Measurements from ENCODE around the gene SORCS2. TPM values are rescaled to one million over a fixed set of nuclear protein-coding genes. Genes with fewer than 3 reads are reported as not detected.

SORCS2 gene
- total RNA-seq, 1 experiment from 2014 or later: 0.05 TPM

GRCh38 chr4:7217474-7218321, 25.4 kb downstream of the SORCS2 start:
- no peak for DNase-seq (ENCODE audit: low read depth in 1 of 2, low spot score in 2 of 2)
- no peaks in the 10 kb centered on the region for H3K4me1 ChIP-seq (replicated peaks)

DNA sequence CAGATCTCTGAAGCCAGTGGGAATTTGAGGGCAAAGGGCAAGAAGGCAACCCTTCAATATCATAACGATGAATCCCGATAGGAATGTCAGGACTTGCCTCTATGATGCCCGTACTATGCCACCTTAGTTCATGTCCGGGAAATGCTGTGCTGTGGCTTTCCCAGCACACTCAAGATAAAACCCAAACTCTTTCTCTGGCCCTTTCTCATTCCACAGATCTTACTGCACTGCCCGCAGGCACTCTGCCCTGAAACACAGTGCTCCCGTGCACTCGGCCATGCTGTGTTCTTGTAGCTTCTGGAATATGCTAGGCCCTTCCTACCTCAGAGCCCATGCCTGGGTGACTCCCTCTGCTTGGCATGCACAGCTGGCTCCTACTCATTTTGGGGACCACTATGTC, 26.3 kb downstream of the SORCS2 start:
- H3K27ac ChIP-seq: no peak overlapping the region
- DNase-seq (ENCODE audit: low read depth in 1 of 2, low spot score in 2 of 2): no peak

More at GRCh38 chr4:7217474-7218321, 25.4 kb downstream of the SORCS2 start:
- Histone ChIP-seq H3K4me3 (no peak overlapping the region), H3K36me3 (no peaks in the 10 kb centered on the region), H3K9me3 (replicated peaks) (no peaks in the 10 kb centered on the region), H3K27me3 (replicated peaks) (no peaks in the 10 kb centered on the region), H3K27ac (no peak overlapping the region)

DNA sequence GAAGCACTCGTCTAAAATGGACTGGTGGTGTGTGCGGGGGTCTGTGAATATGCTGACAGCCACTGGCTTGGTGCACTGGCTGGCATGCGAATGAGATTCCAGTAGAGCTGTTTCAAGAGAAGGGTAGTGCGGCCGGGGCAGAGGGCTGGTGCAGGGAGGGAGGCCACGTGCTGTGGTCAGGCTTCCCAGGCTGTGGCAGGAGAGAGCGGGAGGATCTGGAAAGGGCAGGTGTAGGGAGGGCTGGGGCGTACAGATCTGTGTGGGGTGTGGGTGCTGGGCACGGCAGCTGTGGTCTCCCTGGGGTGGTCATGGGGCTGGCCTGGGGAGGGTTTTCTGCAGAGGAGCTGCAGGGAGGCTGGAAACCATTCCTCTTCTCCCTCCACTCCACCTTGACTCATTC, 30.2 kb downstream of the SORCS2 start:
- Histone ChIP-seq H3K27me3 (replicated peaks) (no peaks in the 10 kb centered on the region), H3K9me3 (replicated peaks) (no peaks in the 10 kb centered on the region), H3K4me1 (replicated peaks) (no peaks in the 10 kb centered on the region), H3K27ac (no peak overlapping the region), H3K4me3 (no peak overlapping the region), H3K36me3 (no peaks in the 10 kb centered on the region)
- DNase-seq (ENCODE audit: low read depth in 1 of 2, low spot score in 2 of 2): no peak

More for the DNA sequence above, 26.3 kb downstream of the SORCS2 start:
- H3K9me3 ChIP-seq (replicated peaks): no peaks in the 10 kb centered on the region
- H3K4me3 ChIP-seq: no peak overlapping the region
- no peaks in the 10 kb centered on the region for H3K36me3 ChIP-seq
- H3K4me1 ChIP-seq (replicated peaks): no peaks in the 10 kb centered on the region
- no peaks in the 10 kb centered on the region for H3K27me3 ChIP-seq (replicated peaks)

- DNase-seq (ENCODE audit: low read depth in 1 of 2, low spot score in 2 of 2): no peak
- no peak overlapping the region for H3K4me3 ChIP-seq
- H3K27me3 ChIP-seq (replicated peaks): no peaks in the 10 kb centered on the region
- H3K4me1 ChIP-seq (replicated peaks): no peaks in the 10 kb centered on the region
- no peaks in the 10 kb centered on the region for H3K36me3 ChIP-seq
- no peaks in the 10 kb centered on the region for H3K9me3 ChIP-seq (replicated peaks)
- H3K27ac ChIP-seq: no peak overlapping the region
Measured at GRCh38 chr4:7223541-7223940, 31.2 kb downstream of the SORCS2 start.

DNA sequence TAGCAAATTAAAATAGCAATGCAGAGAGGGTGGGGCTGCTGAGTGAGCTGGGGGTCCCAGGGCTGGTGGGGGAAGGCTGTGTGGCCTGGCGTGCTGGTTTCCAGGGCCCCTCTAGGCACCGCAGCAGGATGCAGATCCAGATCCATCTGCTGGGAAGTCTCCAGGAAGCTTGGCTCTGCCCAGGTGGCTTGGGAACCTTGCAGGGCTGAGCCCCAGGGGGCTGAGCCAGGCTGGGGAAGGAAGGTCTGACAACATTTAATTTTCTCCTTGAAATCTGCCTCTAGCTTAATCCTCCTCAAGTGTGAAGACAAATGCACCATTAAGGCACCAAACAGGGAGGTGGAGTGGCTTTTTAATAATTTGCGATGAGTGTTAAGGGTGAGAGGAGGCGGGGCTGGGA, 31.7 kb downstream of the SORCS2 start:
- no peaks in the 10 kb centered on the region for H3K27me3 ChIP-seq (replicated peaks)
- no peaks in the 10 kb centered on the region for H3K4me1 ChIP-seq (replicated peaks)
- no peak overlapping the region for H3K27ac ChIP-seq
- no peaks in the 10 kb centered on the region for H3K36me3 ChIP-seq
- no peak for DNase-seq (ENCODE audit: low read depth in 1 of 2, low spot score in 2 of 2)
- H3K4me3 ChIP-seq: no peak overlapping the region
- H3K9me3 ChIP-seq (replicated peaks): no peaks in the 10 kb centered on the region

DNA sequence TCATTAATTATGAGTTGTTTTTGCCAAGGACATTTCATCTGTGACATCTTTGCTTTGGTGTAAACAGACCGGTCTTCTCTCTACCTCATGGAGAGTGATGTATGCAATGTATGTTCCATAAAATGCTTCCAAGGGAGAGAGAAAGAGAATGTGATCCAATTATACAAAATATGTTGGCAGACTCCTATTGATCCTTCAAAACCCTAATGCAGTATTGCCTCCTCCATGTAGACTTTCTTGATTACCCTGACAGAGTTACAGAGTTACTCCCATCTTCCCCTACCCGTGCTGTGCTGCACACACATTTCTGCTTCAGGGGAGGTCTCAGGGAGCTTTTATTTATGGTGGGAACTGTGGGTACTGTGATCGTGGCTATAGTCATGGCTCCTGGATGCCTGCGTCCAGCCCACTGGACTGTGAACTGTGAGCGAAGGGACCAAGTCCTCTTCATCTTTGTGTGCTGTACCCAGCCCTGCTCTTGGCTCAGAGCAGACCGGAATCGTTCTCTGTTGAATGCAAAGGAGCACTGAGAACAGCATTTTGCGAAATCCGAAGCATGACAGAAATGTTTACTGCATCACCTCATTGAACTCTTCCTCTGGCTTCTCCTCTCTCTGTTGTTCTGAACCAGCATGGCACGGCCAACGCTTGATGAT, 32.7 kb downstream of the SORCS2 start:
- Histone ChIP-seq H3K4me1 (replicated peaks) (no peaks in the 10 kb centered on the region), H3K4me3 (no peak overlapping the region), H3K27me3 (replicated peaks) (no peaks in the 10 kb centered on the region), H3K27ac (no peak overlapping the region), H3K36me3 (no peaks in the 10 kb centered on the region), H3K9me3 (replicated peaks) (no peaks in the 10 kb centered on the region)
- DNase-seq (ENCODE audit: low read depth in 1 of 2, low spot score in 2 of 2): no peak

DNA sequence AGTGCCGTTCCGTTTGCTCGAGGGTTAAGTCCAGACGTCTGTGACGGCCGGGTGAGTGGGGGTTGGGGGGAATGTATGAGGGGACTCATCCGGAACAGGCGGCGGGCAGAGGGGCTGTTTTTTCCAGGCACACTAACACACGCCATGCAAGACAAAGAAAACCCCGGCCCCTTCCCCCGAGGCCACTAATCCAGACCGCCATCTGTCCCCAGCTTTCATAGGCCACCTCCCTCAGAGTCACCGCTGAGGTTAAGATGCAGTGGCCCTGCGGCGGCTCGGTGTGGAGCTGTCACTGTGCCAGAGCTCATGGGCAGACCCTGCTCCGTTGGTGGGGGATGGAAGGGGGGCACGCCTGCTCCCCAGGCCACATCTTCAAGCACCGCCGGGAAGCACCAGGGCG, 34.1 kb downstream of the SORCS2 start:
- no peak for DNase-seq (ENCODE audit: low read depth in 1 of 2, low spot score in 2 of 2)
- Histone ChIP-seq H3K9me3 (replicated peaks) (no peaks in the 10 kb centered on the region), H3K27me3 (replicated peaks) (no peaks in the 10 kb centered on the region), H3K27ac (no peak overlapping the region), H3K4me3 (no peak overlapping the region), H3K36me3 (no peaks in the 10 kb centered on the region), H3K4me1 (replicated peaks) (no peaks in the 10 kb centered on the region)

- Histone ChIP-seq H3K27ac (no peak overlapping the region), H3K36me3 (no peaks in the 10 kb centered on the region)
Measured at GRCh38 chr4:7227008-7227407, 34.7 kb downstream of the SORCS2 start.

GRCh38 chr4:7228734-7229133, 36.4 kb downstream of the SORCS2 start:
- H3K4me1 ChIP-seq (replicated peaks): no peaks in the 10 kb centered on the region
- no peak for DNase-seq (ENCODE audit: low read depth in 1 of 2, low spot score in 2 of 2)
- H3K27ac ChIP-seq: no peak overlapping the region
- H3K9me3 ChIP-seq (replicated peaks): no peaks in the 10 kb centered on the region
- H3K36me3 ChIP-seq: no peaks in the 10 kb centered on the region
- H3K4me3 ChIP-seq: no peak overlapping the region
- no peaks in the 10 kb centered on the region for H3K27me3 ChIP-seq (replicated peaks)

More at GRCh38 chr4:7227008-7227407, 34.7 kb downstream of the SORCS2 start:
- Histone ChIP-seq H3K27me3 (replicated peaks) (no peaks in the 10 kb centered on the region), H3K4me1 (replicated peaks) (no peaks in the 10 kb centered on the region), H3K4me3 (no peak overlapping the region), H3K9me3 (replicated peaks) (no peaks in the 10 kb centered on the region)
- no peak for DNase-seq (ENCODE audit: low read depth in 1 of 2, low spot score in 2 of 2)

GRCh38 chr4:7232061-7232650, 39.8 kb downstream of the SORCS2 start:
- no peak for DNase-seq (ENCODE audit: low read depth in 1 of 2, low spot score in 2 of 2)
- no peaks in the 10 kb centered on the region for H3K4me1 ChIP-seq (replicated peaks)
- H3K36me3 ChIP-seq: no peaks in the 10 kb centered on the region
- H3K27me3 ChIP-seq (replicated peaks): no peaks in the 10 kb centered on the region
- H3K4me3 ChIP-seq: no peak overlapping the region
- no peaks in the 10 kb centered on the region for H3K9me3 ChIP-seq (replicated peaks)
- no peak overlapping the region for H3K27ac ChIP-seq

DNA sequence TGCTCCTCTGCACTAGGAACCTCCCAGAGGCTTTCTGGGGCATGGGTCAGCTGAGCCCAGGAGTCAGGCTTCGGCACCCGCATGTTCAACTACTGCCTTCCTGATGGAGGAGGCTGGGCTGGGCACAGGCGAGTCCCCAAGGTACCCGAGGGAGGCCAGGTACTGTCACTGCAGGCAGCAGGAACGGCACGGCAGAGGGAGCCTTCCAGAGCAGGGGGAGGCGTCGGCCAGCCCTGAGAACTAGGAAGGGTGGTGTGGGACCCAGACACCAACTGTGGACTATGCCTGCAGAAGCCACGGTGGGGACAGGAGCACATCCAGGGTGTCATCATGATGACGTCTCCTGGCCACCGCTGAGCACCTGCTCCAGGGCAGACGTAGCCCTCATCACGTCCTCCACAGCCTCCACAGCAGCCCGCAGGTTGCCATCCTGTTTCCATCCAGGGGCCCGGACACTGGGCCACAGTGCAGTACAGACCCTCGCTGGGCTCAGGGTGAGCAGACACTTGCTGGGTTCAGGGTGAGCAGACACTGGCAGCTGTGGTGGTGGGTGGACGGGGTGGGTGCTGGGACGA, 40.8 kb downstream of the SORCS2 start:
- no peaks in the 10 kb centered on the region for H3K4me1 ChIP-seq (replicated peaks)
- no peak overlapping the region for H3K4me3 ChIP-seq
- H3K9me3 ChIP-seq (replicated peaks): no peaks in the 10 kb centered on the region
- no peak for DNase-seq (ENCODE audit: low read depth in 1 of 2, low spot score in 2 of 2)
- H3K27ac ChIP-seq: no peak overlapping the region
- no peaks in the 10 kb centered on the region for H3K27me3 ChIP-seq (replicated peaks)
- no peaks in the 10 kb centered on the region for H3K36me3 ChIP-seq

GRCh38 chr4:7233601-7234000, 41.3 kb downstream of the SORCS2 start:
- no peaks in the 10 kb centered on the region for H3K27me3 ChIP-seq (replicated peaks)
- no peak for DNase-seq (ENCODE audit: low read depth in 1 of 2, low spot score in 2 of 2)
- H3K4me1 ChIP-seq (replicated peaks): no peaks in the 10 kb centered on the region
- no peaks in the 10 kb centered on the region for H3K36me3 ChIP-seq
- no peaks in the 10 kb centered on the region for H3K9me3 ChIP-seq (replicated peaks)
- no peak overlapping the region for H3K4me3 ChIP-seq
- H3K27ac ChIP-seq: no peak overlapping the region

GRCh38 chr4:7234355-7235029, 42.2 kb downstream of the SORCS2 start:
- H3K27me3 ChIP-seq (replicated peaks): no peaks in the 10 kb centered on the region
- H3K9me3 ChIP-seq (replicated peaks): no peaks in the 10 kb centered on the region
- no peaks in the 10 kb centered on the region for H3K4me1 ChIP-seq (replicated peaks)
- H3K27ac ChIP-seq: no peak overlapping the region
- no peaks in the 10 kb centered on the region for H3K36me3 ChIP-seq
- DNase-seq (ENCODE audit: low read depth in 1 of 2, low spot score in 2 of 2): no peak
- H3K4me3 ChIP-seq: no peak overlapping the region
